HFFc6 (cell line): ENCODE results near the gene AKR7A2. TPM values are rescaled to one million over a fixed set of nuclear protein-coding genes. Genes with fewer than 3 reads are reported as not detected.

ENCODE experiments used
- DNase-seq: peaks from one replicate; pipeline ENCODE4 v3.0.0-alpha.2; 2018
- H3K27ac Mint-ChIP-seq: 2 replicates; pipeline ENCODE4 v1.8.0; 2020; ENCODE audit warnings: mild to moderate bottlenecking, mixed read lengths
- H3K27me3 Mint-ChIP-seq: 2 replicates; pipeline ENCODE4 v1.8.0; 2021; ENCODE audit warnings: mild to moderate bottlenecking, moderate library complexity, mixed read lengths; ENCODE audit not compliant: insufficient read depth
- H3K36me3 Mint-ChIP-seq: 2 replicates; pipeline ENCODE4 v1.8.0; 2021; ENCODE audit warnings: low read depth, mixed read lengths
- H3K4me1 Mint-ChIP-seq: 2 replicates; pipeline ENCODE4 v1.8.0; 2020; ENCODE audit warnings: low read depth, mixed read lengths
- H3K4me3 Mint-ChIP-seq: 2 replicates; pipeline ENCODE4 v1.8.0; 2020; ENCODE audit warnings: mild to moderate bottlenecking, moderate library complexity, mixed read lengths
- H3K9me3 Mint-ChIP-seq: 2 replicates; pipeline ENCODE4 v1.8.0; 2020; ENCODE audit warnings: mild to moderate bottlenecking, mixed read lengths
- CTCF ChIP-seq: fragments of 200-600 bp; sonication (generic); IDR thresholded peaks from 2 replicates; pipeline ENCODE4 v1.5.0; 2021; ENCODE audit warnings: antibody characterized with exemption, mild to moderate bottlenecking
- total RNA-seq, 6 experiments: library from RNA; stranded (reverse); fragmentation: NEBNext Ultra II Directional; extraction: Animal tissue kit (Norgen Biotek cat#: 25700); gene quantifications; 2 replicates in 1 of 6; 3 replicates in 5 of 6; pipeline ENCODE4 v1.2.3, GENCODE V29; 2021

Gene AKR7A2
- total RNA-seq, 6 experiments from 2014 or later = 62.8 to 74.2 (median 69.4) TPM

- no peaks in the 10 kb centered on the region for H3K9me3 Mint-ChIP-seq
- peaks cover 21% of the 10 kb centered on the region for H3K4me1 Mint-ChIP-seq
- no peak overlapping the region for H3K27ac Mint-ChIP-seq
- TF ChIP-seq CTCF = no peak
- no peak for DNase-seq
- no peaks in the 10 kb centered on the region; the same call in 1 of the 2 replicates for H3K27me3 Mint-ChIP-seq
- H3K36me3 Mint-ChIP-seq = peaks cover 16% of the 10 kb centered on the region; the same call in 1 of the 2 replicates
- no peak overlapping the region for H3K4me3 Mint-ChIP-seq
Measured at GRCh38 chr1:19358710-19359109, 46.8 kb upstream of the AKR7A2 start.

- Mint-ChIP-seq H3K4me3 (no peak overlapping the region), H3K27me3 (no peaks in the 10 kb centered on the region; the same call in 1 of the 2 replicates), H3K9me3 (no peaks in the 10 kb centered on the region), H3K27ac (no peak overlapping the region), H3K36me3 (peaks cover 16% of the 10 kb centered on the region; the same call in 1 of the 2 replicates), H3K4me1 (peaks cover 18% of the 10 kb centered on the region)
- no peak for DNase-seq
- TF ChIP-seq CTCF = no peak
Measured at GRCh38 chr1:19357299-19357986, 45.5 kb upstream of the AKR7A2 start.

GRCh38 chr1:19356266-19356665, 44.3 kb upstream of the AKR7A2 start:
- no peak for TF ChIP-seq CTCF
- Mint-ChIP-seq H3K27ac (no peak overlapping the region), H3K4me3 (no peak overlapping the region), H3K9me3 (no peaks in the 10 kb centered on the region), H3K4me1 (peaks cover 6% of the 10 kb centered on the region), H3K27me3 (peaks cover 2% of the 10 kb centered on the region), H3K36me3 (peaks cover 16% of the 10 kb centered on the region; the same call in 1 of the 2 replicates)
- no peak for DNase-seq

GRCh38 chr1:19354531-19354981, 42.6 kb upstream of the AKR7A2 start:
- Mint-ChIP-seq H3K27ac (no peak overlapping the region), H3K27me3 (peaks cover 4% of the 10 kb centered on the region), H3K4me1 (no peaks in the 10 kb centered on the region), H3K36me3 (peaks cover 16% of the 10 kb centered on the region), H3K4me3 (no peak overlapping the region), H3K9me3 (no peaks in the 10 kb centered on the region)
- no peak for TF ChIP-seq CTCF
- DNase-seq = no peak

- Mint-ChIP-seq H3K36me3 (peaks cover 16% of the 10 kb centered on the region), H3K27ac (peak overlapping the region; percentile 21; the same call in 1 of the 2 replicates), H3K4me1 (no peaks in the 10 kb centered on the region), H3K4me3 (no peak overlapping the region), H3K9me3 (no peaks in the 10 kb centered on the region), H3K27me3 (peaks cover 4% of the 10 kb centered on the region)
- DNase-seq = no peak
- no peak for TF ChIP-seq CTCF
Measured at GRCh38 chr1:19353596-19353995, 41.7 kb upstream of the AKR7A2 start.
